HEK293 (cell line): ENCODE measurements around the gene RMND1.
"Not testable (repeated sequence)": the region's sequence is repeated elsewhere in the genome, so short reads cannot be mapped to it uniquely, and the experiment has no call there.

Experiments
- CTCF ChIA-PET: fragments of 350-600 bp; formaldehyde crosslinking; extraction: SDS; loops from one replicate; lab custom pipeline; 2021; ENCODE audit warnings: antibody characterized with exemption; lab: Yijun Ruan, JAX
- POLR2A ChIA-PET: fragments of 300-600 bp; formaldehyde crosslinking; extraction: SDS; loops from one replicate; lab custom pipeline; 2020; ENCODE audit warnings: antibody characterized with exemption, inconsistent platforms; lab: Yijun Ruan, JAX
- H3K27ac ChIP-seq: fragments of 200-500 bp; sonication (Bioruptor generic); 2 replicates; pipeline ENCODE4 v1.5.1; 2014; ENCODE audit warnings: low read depth, low read length, control low read depth, inconsistent platforms; ENCODE audit errors: extremely low read depth
- H3K36me3 ChIP-seq, 2 experiments: fragments of 200-500 bp in 1 of 2; sonication (Bioruptor generic) in 1 of 2; 1 replicate in 1 of 2; 2 replicates in 1 of 2; pipeline ENCODE4 v1.5.1; 2014 to 2017; ENCODE audit warnings: inconsistent platforms in 2 of 2, low read length in 2 of 2; ENCODE audit not compliant: control insufficient read depth in 2 of 2, insufficient read depth in 1 of 2
- H3K4me1 ChIP-seq: fragments of 200-500 bp; sonication (Bioruptor generic); 2 replicates; pipeline ENCODE4 v1.5.1; 2014; ENCODE audit warnings: mild to moderate bottlenecking, low read length, inconsistent platforms; ENCODE audit not compliant: control insufficient read depth, insufficient read depth
- H3K4me3 ChIP-seq: 2 replicates; pipeline ENCODE4 v1.5.1; 2011; ENCODE audit warnings: low read depth, mild to moderate bottlenecking, control low read depth, low read length, moderate library complexity
- H3K9me3 ChIP-seq: fragments of 200-500 bp; sonication (Bioruptor generic); 2 replicates; pipeline ENCODE4 v1.5.1; 2014; ENCODE audit warnings: low read depth, low read length, inconsistent platforms; ENCODE audit not compliant: control insufficient read depth, insufficient read depth
- ATF2 ChIP-seq: fragments of 450-650 bp; formaldehyde crosslinking; IDR thresholded peaks from 2 replicates; pipeline ENCODE4 v1.5.1; 2016; ENCODE audit warnings: missing biosample characterization, missing genetic modification characterization, low read depth
- REPIN1 ChIP-seq: fragments of 450-650 bp; formaldehyde crosslinking; IDR thresholded peaks from 2 replicates; pipeline ENCODE4 v1.5.1; 2017; ENCODE audit warnings: missing biosample characterization, missing genetic modification characterization, low read depth
- YY2 ChIP-seq: fragments of 450-650 bp; formaldehyde crosslinking; IDR thresholded peaks from 2 replicates; pipeline ENCODE4 v1.5.1; 2016; ENCODE audit warnings: missing biosample characterization, missing genetic modification characterization
- ZNF114 ChIP-seq: fragments of 450-650 bp; formaldehyde crosslinking; IDR thresholded peaks from 2 replicates; pipeline ENCODE4 v1.5.0; 2017; ENCODE audit warnings: missing biosample characterization, missing genetic modification characterization
- ZNF362 ChIP-seq: fragments of 450-650 bp; formaldehyde crosslinking; IDR thresholded peaks from 2 replicates; pipeline ENCODE4 v1.5.1; 2016; ENCODE audit warnings: missing biosample characterization, missing genetic modification characterization
- ZNF416 ChIP-seq: fragments of 450-650 bp; formaldehyde crosslinking; IDR thresholded peaks from 2 replicates; pipeline ENCODE4 v1.5.1; 2016; ENCODE audit warnings: missing biosample characterization, missing genetic modification characterization
- ZNF513 ChIP-seq: fragments of 450-650 bp; IDR thresholded peaks from 2 replicates; pipeline ENCODE4 v1.5.1; 2018; ENCODE audit warnings: missing biosample characterization, missing genetic modification characterization
- ZNF518A ChIP-seq: fragments of 450-650 bp; formaldehyde crosslinking; conservative IDR thresholded peaks from 2 replicates; pipeline ENCODE4 v1.5.1; 2016; ENCODE audit warnings: low read depth, missing biosample characterization, missing genetic modification characterization
- ZNF560 ChIP-seq: fragments of 450-650 bp; formaldehyde crosslinking; IDR thresholded peaks from 2 replicates; pipeline ENCODE4 v1.5.1; 2017; ENCODE audit warnings: missing biosample characterization, missing genetic modification characterization, borderline replicate concordance
- ZNF600 ChIP-seq: fragments of 450-650 bp; formaldehyde crosslinking; IDR thresholded peaks from 2 replicates; pipeline ENCODE4 v1.5.1; 2016; ENCODE audit warnings: missing biosample characterization, missing genetic modification characterization
- ZNF704 ChIP-seq: fragments of 450-650 bp; formaldehyde crosslinking; IDR thresholded peaks from 2 replicates; pipeline ENCODE4 v1.5.1; 2016; ENCODE audit warnings: missing biosample characterization, missing genetic modification characterization
- ZNF791 ChIP-seq: fragments of 450-650 bp; formaldehyde crosslinking; IDR thresholded peaks from 2 replicates; pipeline ENCODE4 v1.5.1; 2016; ENCODE audit warnings: missing biosample characterization, missing genetic modification characterization

The RMND1 gene

GRCh38 chr6:151464702-151465101, 12.8 kb upstream of the RMND1 start:
- no peak overlapping the region for H3K4me3 ChIP-seq
- H3K27ac ChIP-seq = no peak overlapping the region
- H3K4me1 ChIP-seq = no peaks in the 10 kb centered on the region
- ChIA-PET CTCF (no interaction called here), POLR2A (no interaction called here)
- no peaks in the 10 kb centered on the region for H3K9me3 ChIP-seq
- H3K36me3 ChIP-seq = peaks cover 33 to 73% of the 10 kb centered on the region in 2 experiments
- TF ChIP-seq REPIN1 (tag by site-specific recombination) = no peak
- TF ChIP-seq ZNF600 = no peak
- TF ChIP-seq ZNF791 (tag by site-specific recombination) = no peak
- no peak for TF ChIP-seq ZNF416
- no peak for TF ChIP-seq ZNF513 (tag by site-specific recombination)
- no peak for TF ChIP-seq ZNF560
- no peak for TF ChIP-seq ZNF114 (tag by site-specific recombination)

- H3K4me3 ChIP-seq = no peak overlapping the region
- no peaks in the 10 kb centered on the region for H3K9me3 ChIP-seq
- no peak for TF ChIP-seq YY2 (tag by site-specific recombination)
- TF ChIP-seq ATF2 (tag by site-specific recombination) = no peak
- no peak for TF ChIP-seq ZNF704 (tag by site-specific recombination)
- TF ChIP-seq ZNF362 (tag by site-specific recombination) = no peak
- TF ChIP-seq ZNF518A (tag by site-specific recombination) = no peak
- H3K4me1 ChIP-seq = no peaks in the 10 kb centered on the region
- CTCF ChIA-PET = interaction anchor here (1.3 to 4.7 kb wide), 2 partner anchors 14 to 56 kb away, joined by 3 to 10 read pairs; no protein-coding TSS in a partner anchor
- peaks cover 35 to 85% of the 10 kb centered on the region in 2 experiments for H3K36me3 ChIP-seq
- POLR2A ChIA-PET = no interaction called here
- H3K27ac ChIP-seq = no peak overlapping the region
Measured at GRCh38 chr6:151461673-151462072, 9.7 kb upstream of the RMND1 start.

- H3K9me3 ChIP-seq, H3K27ac ChIP-seq, H3K4me1 ChIP-seq, POLR2A ChIA-PET, H3K4me3 ChIP-seq: not testable (repeated sequence)
- CTCF ChIA-PET = interaction anchor here (1.0 kb wide), 1 partner anchor 10 kb away, joined by 3 read pairs; no protein-coding TSS in a partner anchor
- H3K36me3 ChIP-seq = peaks cover 21 to 48% of the 10 kb centered on the region in 2 experiments
Measured at GRCh38 chr6:151455751-151456398, 3.9 kb upstream of the RMND1 start.
